Hepatocyte (in vitro differentiated cells): Measurements from ENCODE around the gene SLC8A1.

Experiments used
- EZH2 ChIP-seq: fragments of 200-600 bp; sonication (generic); IDR thresholded peaks from 2 replicates; pipeline ENCODE4 v1.6.1; 2016; ENCODE audit warnings: antibody characterized with exemption, mild to moderate bottlenecking, borderline replicate concordance
- TF ChIP-seq, protein P1 (sequence below): fragments of 200-600 bp; sonication (generic); IDR thresholded peaks from 2 replicates; pipeline ENCODE4 v1.5.1; 2016; ENCODE audit warnings: antibody characterized with exemption, mild to moderate bottlenecking; ENCODE audit not compliant: poor library complexity

DNA sequence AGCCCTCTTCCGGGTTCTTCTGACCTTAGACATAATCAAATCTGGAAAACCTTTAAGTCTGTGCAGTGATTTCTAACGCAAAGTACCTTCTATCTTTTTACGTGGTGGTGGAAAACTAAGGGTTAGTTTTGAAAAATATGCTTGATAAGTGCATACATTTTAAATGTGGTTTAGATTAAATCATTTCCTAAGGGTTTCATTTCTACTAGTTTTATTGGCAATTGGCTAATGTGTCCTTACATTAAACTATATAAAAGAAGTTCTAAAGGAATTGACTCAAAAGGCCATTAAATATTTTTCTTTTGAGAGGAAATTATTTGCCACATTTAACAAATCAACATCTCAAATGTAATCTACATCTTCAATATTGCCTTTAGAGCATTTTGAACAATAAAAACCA, 404.5 kb downstream of the SLC8A1 start:
- TF ChIP-seq, protein P1, sequence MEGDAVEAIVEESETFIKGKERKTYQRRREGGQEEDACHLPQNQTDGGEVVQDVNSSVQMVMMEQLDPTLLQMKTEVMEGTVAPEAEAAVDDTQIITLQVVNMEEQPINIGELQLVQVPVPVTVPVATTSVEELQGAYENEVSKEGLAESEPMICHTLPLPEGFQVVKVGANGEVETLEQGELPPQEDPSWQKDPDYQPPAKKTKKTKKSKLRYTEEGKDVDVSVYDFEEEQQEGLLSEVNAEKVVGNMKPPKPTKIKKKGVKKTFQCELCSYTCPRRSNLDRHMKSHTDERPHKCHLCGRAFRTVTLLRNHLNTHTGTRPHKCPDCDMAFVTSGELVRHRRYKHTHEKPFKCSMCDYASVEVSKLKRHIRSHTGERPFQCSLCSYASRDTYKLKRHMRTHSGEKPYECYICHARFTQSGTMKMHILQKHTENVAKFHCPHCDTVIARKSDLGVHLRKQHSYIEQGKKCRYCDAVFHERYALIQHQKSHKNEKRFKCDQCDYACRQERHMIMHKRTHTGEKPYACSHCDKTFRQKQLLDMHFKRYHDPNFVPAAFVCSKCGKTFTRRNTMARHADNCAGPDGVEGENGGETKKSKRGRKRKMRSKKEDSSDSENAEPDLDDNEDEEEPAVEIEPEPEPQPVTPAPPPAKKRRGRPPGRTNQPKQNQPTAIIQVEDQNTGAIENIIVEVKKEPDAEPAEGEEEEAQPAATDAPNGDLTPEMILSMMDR, result no peak
- no peak for TF ChIP-seq EZH2
